ENCODE data around the gene VPS18. TPM values are rescaled to one million over a fixed set of nuclear protein-coding genes. Genes with fewer than 3 reads are reported as not detected.

The VPS18 gene
- total and polyA plus RNA-seq, 3 experiments from 2014 or later, result 17.2 to 23.0 (median 17.8) TPM

GRCh38 chr15:40904552-40905201, 10.4 kb downstream of the VPS18 start:
- H3K36me3 Mint-ChIP-seq, result peaks cover 0 to 48% (median 0%) of the 10 kb centered on the region in 3 donors
- ChIA-PET CTCF (interaction anchor here (0.7 to 6.9 kb wide), 26 partner anchors 9 to 561 kb away, joined by 3 to 76 read pairs (median 5); partner anchors contain the start of genes CHAC1, CHP1, DLL4 and EXD1), POLR2A (interaction anchor here (0.5 to 0.6 kb wide), 2 partner anchors 103 to 210 kb away, joined by 3 read pairs; no protein-coding TSS in a partner anchor)
- H3K4me3 Mint-ChIP-seq, result peak overlapping the region in 1 of 7 donors; percentile 21
- Histone ChIP-seq H3K4me3 (ENCODE audit: low read length) (no peak overlapping the region), H3K9me3 (ENCODE audit: low read length) (no peaks in the 10 kb centered on the region), H3K27ac (ENCODE audit: low read depth, low read length) (no peak overlapping the region), H3K27me3 (ENCODE audit: insufficient read depth, low read length, poor library complexity, severe bottlenecking) (no peaks in the 10 kb centered on the region), H3K36me3 (ENCODE audit: insufficient read depth, low read length) (peaks cover 25% of the 10 kb centered on the region), H3K4me1 (ENCODE audit: insufficient read depth, low read length) (peaks cover 26% of the 10 kb centered on the region)
- peak overlapping the region in 5 of 8 donors; percentile 31 to 92 (median 67) for H3K27ac Mint-ChIP-seq
- H3K27me3 Mint-ChIP-seq, result peaks cover 0 to 2% of the 10 kb centered on the region in 2 donors
- peaks cover 12 to 55% (median 27%) of the 10 kb centered on the region in 3 donors for H3K4me1 Mint-ChIP-seq
- DNase-seq, result no peak
- no peaks in the 10 kb centered on the region for H3K9me3 Mint-ChIP-seq

GRCh38 chr15:40906091-40906990, 12.1 kb downstream of the VPS18 start:
- Histone ChIP-seq H3K4me3 (ENCODE audit: low read length) (peak overlapping the region; percentile 84), H3K27ac (ENCODE audit: low read depth, low read length) (peak overlapping the region; percentile 59), H3K4me1 (ENCODE audit: insufficient read depth, low read length) (peaks cover 26% of the 10 kb centered on the region), H3K36me3 (ENCODE audit: insufficient read depth, low read length) (peaks cover 13% of the 10 kb centered on the region), H3K9me3 (ENCODE audit: low read length) (no peaks in the 10 kb centered on the region), H3K27me3 (ENCODE audit: insufficient read depth, low read length, poor library complexity, severe bottlenecking) (no peaks in the 10 kb centered on the region)
- Mint-ChIP-seq H3K36me3 (peaks cover 0 to 31% (median 0%) of the 10 kb centered on the region in 3 donors), H3K27me3 (peaks cover 0 to 2% of the 10 kb centered on the region in 2 donors), H3K4me3 (peak overlapping the region; percentile 81 to 91 (median 86)), H3K9me3 (no peaks in the 10 kb centered on the region), H3K27ac (peak overlapping the region in 7 of 8 donors; percentile 35 to 95 (median 90)), H3K4me1 (peaks cover 12 to 48% (median 25%) of the 10 kb centered on the region in 3 donors)
- peak; percentile 63 to 77 (median 70) for DNase-seq
- POLR2A ChIA-PET, result interaction anchor here (1.3 to 1.9 kb wide), 2 partner anchors 19 to 210 kb away, joined by 3 to 5 read pairs; partner anchors contain the start of gene INO80
- CTCF ChIA-PET, result interaction anchor here (0.6 to 6.9 kb wide), 25 partner anchors 9 to 386 kb away, joined by 3 to 76 read pairs (median 4); partner anchors contain the start of genes CHAC1, CHP1, DLL4 and VPS18

GRCh38 chr15:40906991-40907802, 12.9 kb downstream of the VPS18 start:
- H3K36me3 ChIP-seq (ENCODE audit: insufficient read depth, low read length), result peaks cover 13% of the 10 kb centered on the region
- H3K4me3 ChIP-seq (ENCODE audit: low read length), result peak overlapping the region; percentile 84
- peak overlapping the region; percentile 59 for H3K27ac ChIP-seq (ENCODE audit: low read depth, low read length)
- H3K4me1 ChIP-seq (ENCODE audit: insufficient read depth, low read length), result peaks cover 26% of the 10 kb centered on the region
- H3K4me1 Mint-ChIP-seq, result peaks cover 12 to 48% (median 25%) of the 10 kb centered on the region in 3 donors
- H3K9me3 Mint-ChIP-seq, result no peaks in the 10 kb centered on the region
- H3K27ac Mint-ChIP-seq, result peak overlapping the region; percentile 68 to 95 (median 90)
- ChIA-PET POLR2A (interaction anchor here (0.6 to 2.2 kb wide), 6 partner anchors 9 to 209 kb away, joined by 3 to 10 read pairs (median 4); partner anchors contain the start of genes CHAC1, INO80 and VPS18), CTCF (interaction anchor here (1.0 to 6.9 kb wide), 16 partner anchors 8 to 425 kb away, joined by 3 to 76 read pairs (median 8); partner anchors contain the start of genes CHAC1, DLL4, NUSAP1 and OIP5)
- H3K36me3 Mint-ChIP-seq, result peaks cover 0 to 25% (median 0%) of the 10 kb centered on the region in 3 donors
- no peaks in the 10 kb centered on the region for H3K9me3 ChIP-seq (ENCODE audit: low read length)
- peak; percentile 44 to 76 (median 64) for DNase-seq
- peaks cover 0 to 2% of the 10 kb centered on the region in 2 donors for H3K27me3 Mint-ChIP-seq
- peak overlapping the region; percentile 81 to 91 (median 86) for H3K4me3 Mint-ChIP-seq
- H3K27me3 ChIP-seq (ENCODE audit: insufficient read depth, low read length, poor library complexity, severe bottlenecking), result no peaks in the 10 kb centered on the region

GRCh38 chr15:40908095-40908494, 13.8 kb downstream of the VPS18 start:
- no peak overlapping the region for H3K27ac ChIP-seq (ENCODE audit: low read depth, low read length)
- POLR2A ChIA-PET, result interaction anchor here (0.6 to 2.2 kb wide), 4 partner anchors 9 to 584 kb away, joined by 3 to 6 read pairs (median 5); partner anchors contain the start of gene CHAC1

GRCh38 chr15:40909662-40910630, 15.7 kb downstream of the VPS18 start:
- Mint-ChIP-seq H3K4me3 (peak overlapping the region in 1 of 7 donors; percentile 69), H3K27ac (peak overlapping the region in 4 of 8 donors; percentile 61 to 83 (median 72)), H3K36me3 (no peaks in the 10 kb centered on the region), H3K4me1 (peaks cover 4 to 27% (median 9%) of the 10 kb centered on the region in 3 donors), H3K27me3 (peaks cover 0 to 5% of the 10 kb centered on the region in 2 donors), H3K9me3 (no peaks in the 10 kb centered on the region)
- Histone ChIP-seq H3K27me3 (ENCODE audit: insufficient read depth, low read length, poor library complexity, severe bottlenecking) (no peaks in the 10 kb centered on the region), H3K4me1 (ENCODE audit: insufficient read depth, low read length) (peaks cover 22% of the 10 kb centered on the region), H3K4me3 (ENCODE audit: low read length) (no peak overlapping the region), H3K27ac (ENCODE audit: low read depth, low read length) (no peak overlapping the region), H3K9me3 (ENCODE audit: low read length) (no peaks in the 10 kb centered on the region), H3K36me3 (ENCODE audit: insufficient read depth, low read length) (no peaks in the 10 kb centered on the region)
- ChIA-PET POLR2A (no interaction called here), CTCF (interaction anchor here (0.5 to 2.3 kb wide), 8 partner anchors 9 to 278 kb away, joined by 3 to 5 read pairs (median 4); no protein-coding TSS in a partner anchor)
- no peak for DNase-seq

More at GRCh38 chr15:40908095-40908494, 13.8 kb downstream of the VPS18 start:
- DNase-seq, result no peak
- Mint-ChIP-seq H3K9me3 (no peaks in the 10 kb centered on the region), H3K27ac (peak overlapping the region in 7 of 8 donors; percentile 43 to 95 (median 86)), H3K4me1 (peaks cover 12 to 42% (median 20%) of the 10 kb centered on the region in 3 donors), H3K4me3 (peak overlapping the region; percentile 30 to 86 (median 77)), H3K36me3 (peaks cover 0 to 16% (median 0%) of the 10 kb centered on the region in 3 donors), H3K27me3 (peaks cover 0 to 2% of the 10 kb centered on the region in 2 donors)
- CTCF ChIA-PET, result interaction anchor here (1.6 to 6.9 kb wide), 9 partner anchors 10 to 276 kb away, joined by 3 to 56 read pairs (median 9); partner anchors contain the start of gene DLL4
- peaks cover 26% of the 10 kb centered on the region for H3K4me1 ChIP-seq (ENCODE audit: insufficient read depth, low read length)
- peaks cover 8% of the 10 kb centered on the region for H3K36me3 ChIP-seq (ENCODE audit: insufficient read depth, low read length)
- no peak overlapping the region for H3K4me3 ChIP-seq (ENCODE audit: low read length)
- H3K9me3 ChIP-seq (ENCODE audit: low read length), result no peaks in the 10 kb centered on the region
- no peaks in the 10 kb centered on the region for H3K27me3 ChIP-seq (ENCODE audit: insufficient read depth, low read length, poor library complexity, severe bottlenecking)

- no peak for DNase-seq
- no peaks in the 10 kb centered on the region for H3K27me3 ChIP-seq (ENCODE audit: insufficient read depth, low read length, poor library complexity, severe bottlenecking)
- Mint-ChIP-seq H3K4me1 (peaks cover 4 to 20% (median 9%) of the 10 kb centered on the region in 3 donors), H3K27ac (peak overlapping the region in 1 of 8 donors; percentile 33), H3K4me3 (peak overlapping the region in 1 of 7 donors; percentile 59), H3K27me3 (peaks cover 0 to 5% of the 10 kb centered on the region in 2 donors), H3K9me3 (no peaks in the 10 kb centered on the region), H3K36me3 (no peaks in the 10 kb centered on the region)
- no peaks in the 10 kb centered on the region for H3K36me3 ChIP-seq (ENCODE audit: insufficient read depth, low read length)
- no peak overlapping the region for H3K27ac ChIP-seq (ENCODE audit: low read depth, low read length)
- CTCF ChIA-PET, result interaction anchor here (0.6 to 2.0 kb wide), 4 partner anchors 8 to 77 kb away, joined by 3 to 5 read pairs (median 4); no protein-coding TSS in a partner anchor
- POLR2A ChIA-PET, result no interaction called here
- no peaks in the 10 kb centered on the region for H3K9me3 ChIP-seq (ENCODE audit: low read length)
- H3K4me3 ChIP-seq (ENCODE audit: low read length), result no peak overlapping the region
- peaks cover 15% of the 10 kb centered on the region for H3K4me1 ChIP-seq (ENCODE audit: insufficient read depth, low read length)
Measured at GRCh38 chr15:40911141-40911540, 16.9 kb downstream of the VPS18 start.

Data from CD8-positive, alpha-beta memory T cell (primary cell).